IPS-18a (cell line): ENCODE data around the gene C2CD5.

ENCODE experiments used
- H3K27ac ChIP-seq: one replicate; pipeline ENCODE4 v1.5.1; 2013; ENCODE audit warnings: low read length
- H3K27me3 ChIP-seq: one replicate; pipeline ENCODE4 v1.6.1; 2013; ENCODE audit warnings: mild to moderate bottlenecking, low read length; ENCODE audit not compliant: control insufficient read depth, insufficient read depth
- H3K36me3 ChIP-seq: one replicate; pipeline ENCODE4 v1.6.1; 2013; ENCODE audit warnings: low read depth, low read length; ENCODE audit not compliant: control insufficient read depth
- H3K4me1 ChIP-seq: one replicate; pipeline ENCODE4 v1.6.1; 2013; ENCODE audit warnings: low read depth, low read length; ENCODE audit not compliant: control insufficient read depth
- H3K4me3 ChIP-seq: one replicate; pipeline ENCODE4 v1.5.1; 2013; ENCODE audit warnings: low read length
- H3K9ac ChIP-seq: one replicate; pipeline ENCODE4 v1.6.1; 2013; ENCODE audit warnings: mild to moderate bottlenecking, low read length, moderate library complexity
- H3K9me3 ChIP-seq: one replicate; pipeline ENCODE4 v1.6.1; 2013; ENCODE audit warnings: low read depth, low read length; ENCODE audit not compliant: control insufficient read depth

Gene C2CD5

DNA sequence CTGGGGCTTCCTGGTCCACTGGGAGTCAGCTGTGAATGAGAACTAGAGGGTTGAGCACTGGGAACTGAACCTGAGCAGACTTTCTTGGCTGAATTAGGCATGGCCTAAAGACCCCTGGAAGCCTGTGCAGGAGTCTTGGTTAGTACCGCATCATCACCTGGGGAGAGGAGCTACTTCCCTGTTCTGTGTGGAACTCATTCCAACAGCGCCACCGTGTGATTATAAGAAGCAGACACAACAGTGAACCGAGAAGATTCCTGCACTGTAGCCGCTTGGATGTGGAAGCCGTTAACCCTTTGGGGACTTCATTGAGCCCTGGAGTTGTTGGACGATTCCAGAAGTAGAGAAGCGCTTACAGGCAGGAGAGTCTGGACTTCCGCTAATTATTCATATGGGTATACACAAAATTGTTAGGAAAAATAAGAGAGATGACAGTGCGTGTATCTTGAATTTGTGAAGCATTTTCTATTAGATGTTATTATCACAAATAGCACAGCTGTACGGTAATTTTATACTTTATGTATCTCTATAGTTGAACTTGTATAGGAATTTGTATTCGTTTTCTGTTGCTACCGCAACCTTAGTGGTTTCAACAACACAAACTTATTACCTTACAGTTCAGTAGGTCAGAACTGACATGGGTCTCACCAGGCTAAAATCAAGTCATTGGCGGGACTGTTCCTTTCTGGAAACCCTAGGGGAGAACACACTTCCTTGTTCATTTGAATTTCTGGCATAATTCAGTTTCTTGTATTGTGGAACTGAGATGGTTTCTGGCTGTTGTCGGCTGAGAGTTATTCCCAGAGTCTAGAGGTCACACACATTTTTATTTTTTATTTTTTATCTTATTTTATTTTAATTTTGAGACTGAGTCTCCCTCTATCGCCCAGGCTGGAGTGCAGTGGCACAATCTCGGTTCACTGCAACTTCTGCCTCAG is 100.7 kb downstream of the C2CD5 start:
- Histone ChIP-seq H3K36me3 (no peaks in the 10 kb centered on the region), H3K4me1 (no peaks in the 10 kb centered on the region), H3K27ac (no peak overlapping the region)

DNA sequence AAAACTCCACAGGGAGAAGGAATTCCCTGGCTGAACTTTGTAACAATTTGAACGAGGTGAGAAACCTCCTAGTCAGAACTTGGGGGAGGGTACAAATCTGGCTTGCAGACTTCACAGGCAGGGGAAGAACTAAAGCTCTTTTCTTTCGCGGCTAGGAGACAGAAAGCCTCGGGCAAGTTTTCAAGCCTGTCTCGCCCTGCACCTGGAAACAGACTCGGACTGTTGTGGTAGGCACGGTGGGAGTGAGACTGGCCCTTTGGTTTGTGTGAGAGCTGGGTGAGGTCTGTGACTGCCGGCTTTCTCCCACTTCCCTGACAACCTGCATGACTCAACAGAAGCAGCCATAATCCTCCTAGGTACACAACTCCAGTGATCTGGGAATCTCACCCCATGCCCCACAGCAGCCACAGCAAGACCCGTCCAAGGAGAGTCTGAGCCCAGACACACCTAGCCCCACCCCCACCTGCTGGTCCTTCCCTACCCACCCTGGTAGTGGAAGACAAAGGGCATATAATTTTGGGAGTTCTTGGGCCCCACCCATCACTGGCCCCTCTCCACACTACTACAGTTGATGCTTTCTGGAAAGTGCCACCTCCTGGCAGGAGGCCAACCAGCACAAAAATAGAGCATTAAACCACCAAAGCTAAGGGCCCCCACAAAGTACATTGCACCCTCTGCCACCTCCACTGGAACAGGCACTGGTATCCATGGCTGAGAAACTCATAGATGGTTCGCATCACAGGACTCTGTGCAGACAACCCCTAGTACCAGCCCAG is 107.1 kb downstream of the C2CD5 start:
- Histone ChIP-seq H3K4me3 (no peak overlapping the region), H3K9me3 (no peaks in the 10 kb centered on the region), H3K27ac (no peak overlapping the region), H3K4me1 (no peaks in the 10 kb centered on the region), H3K9ac (no peak overlapping the region), H3K36me3 (no peaks in the 10 kb centered on the region), H3K27me3 (no peaks in the 10 kb centered on the region)

More for the DNA sequence above, 100.7 kb downstream of the C2CD5 start:
- Histone ChIP-seq H3K27me3 (no peaks in the 10 kb centered on the region), H3K4me3 (no peak overlapping the region), H3K9me3 (no peaks in the 10 kb centered on the region), H3K9ac (no peak overlapping the region)

DNA sequence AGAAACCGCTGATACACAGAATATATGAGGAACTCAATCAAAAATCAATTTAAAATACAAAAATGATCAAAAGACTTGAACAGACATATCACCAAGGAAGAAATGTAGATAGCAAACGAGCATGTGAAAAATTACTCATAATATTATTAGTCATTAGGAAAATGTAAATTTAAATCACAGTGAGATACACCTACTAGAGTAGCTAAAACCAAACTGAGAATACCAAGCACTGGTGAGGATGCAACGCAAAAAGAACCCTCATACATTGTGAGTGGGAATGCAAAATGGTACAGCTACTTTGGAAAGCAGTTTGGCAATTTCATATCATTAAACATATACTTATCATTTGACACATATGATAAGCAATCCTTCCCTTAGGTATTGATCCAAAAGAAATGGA is 108.8 kb downstream of the C2CD5 start:
- Histone ChIP-seq H3K27me3 (no peaks in the 10 kb centered on the region), H3K4me3 (no peak overlapping the region), H3K36me3 (no peaks in the 10 kb centered on the region), H3K4me1 (no peaks in the 10 kb centered on the region), H3K9ac (no peak overlapping the region), H3K27ac (no peak overlapping the region), H3K9me3 (no peaks in the 10 kb centered on the region)

DNA sequence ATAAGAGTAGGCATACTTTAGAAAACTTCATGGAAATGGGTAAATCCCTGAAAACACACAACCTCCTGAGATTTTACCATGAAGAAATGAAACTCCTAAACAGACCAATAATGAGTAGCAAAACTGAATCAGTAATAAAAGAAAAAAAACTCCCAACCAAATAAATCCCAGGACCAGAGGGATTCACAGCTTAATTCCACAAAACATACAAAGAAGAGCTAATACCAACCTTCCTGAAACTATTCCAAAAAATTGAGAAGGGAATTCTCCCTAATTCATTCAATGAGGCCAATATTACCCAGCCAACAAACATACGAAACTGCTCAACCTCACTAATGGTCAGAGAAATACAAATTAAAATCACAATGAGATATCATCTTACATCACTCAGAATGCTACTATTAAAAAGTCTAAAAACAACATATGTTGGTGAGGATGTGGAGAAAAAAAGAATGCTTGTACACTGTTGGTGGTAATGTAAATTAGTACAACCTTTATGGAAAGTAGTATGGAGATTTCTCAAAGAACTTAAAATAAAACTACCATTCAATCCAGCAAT is 112.6 kb downstream of the C2CD5 start:
- H3K4me3 ChIP-seq: no peak overlapping the region
- no peak overlapping the region for H3K27ac ChIP-seq
- H3K4me1 ChIP-seq: no peaks in the 10 kb centered on the region
- H3K9me3 ChIP-seq: no peaks in the 10 kb centered on the region
- H3K27me3 ChIP-seq: no peaks in the 10 kb centered on the region
- H3K36me3 ChIP-seq: no peaks in the 10 kb centered on the region
- no peak overlapping the region for H3K9ac ChIP-seq

DNA sequence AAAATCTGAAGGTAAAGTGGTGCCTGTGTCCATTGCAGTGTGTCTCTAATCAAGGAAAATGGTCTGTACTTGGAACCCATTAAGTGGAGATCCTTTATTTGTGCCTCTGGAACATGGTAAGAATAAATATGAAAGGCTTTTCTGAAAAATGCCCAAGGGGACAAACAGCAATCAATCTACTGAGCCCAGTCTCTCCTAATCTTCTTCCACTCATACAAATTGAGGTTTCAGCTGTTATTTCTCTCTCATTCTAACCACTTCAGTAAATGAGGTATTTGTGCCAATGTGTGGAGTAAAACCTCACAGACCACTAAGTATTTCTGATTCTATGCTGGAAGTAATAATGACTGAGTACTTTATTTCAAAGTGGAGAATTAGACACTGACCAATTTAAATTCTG is 127.5 kb downstream of the C2CD5 start:
- H3K27me3 ChIP-seq: no peaks in the 10 kb centered on the region
- H3K4me3 ChIP-seq: no peak overlapping the region

DNA sequence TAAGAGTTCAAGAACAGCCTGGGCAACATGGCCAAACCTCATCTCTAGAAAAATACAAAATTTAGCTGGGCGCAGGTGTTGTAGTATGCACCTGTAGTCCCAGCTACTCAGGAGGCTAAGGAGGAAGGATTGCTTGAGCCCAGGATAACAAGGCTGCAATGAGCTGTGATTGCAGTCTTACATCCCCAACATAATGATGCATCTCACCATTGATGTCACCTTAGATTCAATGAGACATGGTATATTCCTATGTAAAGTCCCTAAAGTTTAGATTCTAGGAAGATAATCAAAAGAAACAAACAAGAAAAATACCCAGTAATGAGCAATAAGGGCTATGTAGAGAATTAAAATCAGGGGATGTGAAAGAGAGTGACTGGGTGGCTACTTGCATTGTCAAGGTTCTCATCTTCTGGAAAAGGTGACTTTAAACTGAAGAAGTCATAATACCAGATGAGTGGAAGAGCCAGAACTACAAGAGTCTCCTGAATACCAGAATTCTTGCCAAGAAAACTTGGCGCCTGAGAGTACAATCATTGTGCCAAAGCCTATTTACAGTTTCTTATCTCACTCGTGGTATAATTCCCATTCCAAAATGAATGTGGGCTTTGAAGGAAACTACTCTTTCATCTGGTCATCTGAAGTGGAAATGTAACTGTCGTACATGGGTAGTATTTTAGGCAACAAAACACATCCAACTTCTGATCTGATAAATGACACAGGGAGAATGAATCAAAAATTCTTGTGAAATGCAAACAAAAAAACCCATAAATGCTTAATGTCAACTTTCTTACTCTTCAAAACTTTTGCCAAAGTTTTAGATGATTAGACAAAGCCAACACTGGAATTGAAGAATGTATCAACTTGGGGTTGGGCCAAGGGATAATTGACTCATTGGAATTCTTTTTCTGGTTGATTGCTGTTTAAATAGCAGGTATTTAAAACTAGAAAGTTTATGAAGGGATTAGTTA is 128.7 kb downstream of the C2CD5 start:
- H3K36me3 ChIP-seq: no peaks in the 10 kb centered on the region
- H3K27ac ChIP-seq: no peak overlapping the region
- H3K27me3 ChIP-seq: no peaks in the 10 kb centered on the region
- H3K4me3 ChIP-seq: no peak overlapping the region
- no peak overlapping the region for H3K9ac ChIP-seq
- no peaks in the 10 kb centered on the region for H3K9me3 ChIP-seq
- H3K4me1 ChIP-seq: no peaks in the 10 kb centered on the region

More for the DNA sequence above, 127.5 kb downstream of the C2CD5 start:
- no peaks in the 10 kb centered on the region for H3K9me3 ChIP-seq
- no peaks in the 10 kb centered on the region for H3K36me3 ChIP-seq
- no peak overlapping the region for H3K9ac ChIP-seq
- H3K27ac ChIP-seq: no peak overlapping the region
- H3K4me1 ChIP-seq: no peaks in the 10 kb centered on the region

DNA sequence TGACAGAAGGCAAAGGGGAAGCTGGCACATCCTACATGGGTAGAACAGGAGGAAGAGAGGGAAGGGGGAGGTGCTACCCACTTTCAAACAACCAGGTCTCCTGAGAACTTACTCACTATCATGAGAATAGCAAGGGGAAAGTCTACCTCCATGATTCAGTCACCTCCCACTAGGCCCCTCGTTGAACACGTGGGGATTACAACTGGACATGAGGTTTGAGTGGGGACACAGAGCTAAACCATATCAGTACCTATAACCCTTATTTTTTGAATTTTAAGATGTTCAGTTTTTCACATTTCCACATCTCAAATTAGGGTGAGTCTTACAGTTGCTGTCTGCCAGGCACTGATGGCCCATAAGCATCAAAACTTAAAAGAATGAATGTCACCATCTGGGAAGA is 129.6 kb downstream of the C2CD5 start:
- peaks cover 3% of the 10 kb centered on the region for H3K4me1 ChIP-seq
- H3K36me3 ChIP-seq: no peaks in the 10 kb centered on the region
- no peaks in the 10 kb centered on the region for H3K9me3 ChIP-seq
- no peaks in the 10 kb centered on the region for H3K27me3 ChIP-seq
- H3K9ac ChIP-seq: no peak overlapping the region
- H3K4me3 ChIP-seq: no peak overlapping the region
- H3K27ac ChIP-seq: no peak overlapping the region

DNA sequence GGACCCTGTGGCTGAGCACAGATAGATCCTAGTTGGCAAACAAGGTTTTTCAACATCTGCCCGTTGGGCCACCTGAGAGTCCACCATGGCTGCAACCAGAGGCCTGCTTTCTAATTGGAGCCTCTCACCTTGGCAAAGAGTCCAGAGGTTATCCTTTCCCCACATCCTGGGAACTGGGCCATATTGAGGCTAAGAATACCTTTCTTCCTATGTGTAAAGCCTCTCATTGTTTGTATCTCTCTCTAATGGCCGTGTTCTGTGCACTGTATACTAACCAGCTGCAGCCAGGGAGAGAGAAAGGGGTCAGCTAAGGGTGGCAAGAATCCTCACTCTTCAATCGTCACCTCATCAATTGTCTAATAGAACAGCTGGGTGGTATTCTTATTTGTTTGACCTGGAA is 130.8 kb downstream of the C2CD5 start:
- Histone ChIP-seq H3K4me1 (peaks cover 3% of the 10 kb centered on the region), H3K4me3 (no peak overlapping the region), H3K9ac (no peak overlapping the region), H3K36me3 (no peaks in the 10 kb centered on the region), H3K27ac (no peak overlapping the region), H3K9me3 (no peaks in the 10 kb centered on the region), H3K27me3 (no peaks in the 10 kb centered on the region)

DNA sequence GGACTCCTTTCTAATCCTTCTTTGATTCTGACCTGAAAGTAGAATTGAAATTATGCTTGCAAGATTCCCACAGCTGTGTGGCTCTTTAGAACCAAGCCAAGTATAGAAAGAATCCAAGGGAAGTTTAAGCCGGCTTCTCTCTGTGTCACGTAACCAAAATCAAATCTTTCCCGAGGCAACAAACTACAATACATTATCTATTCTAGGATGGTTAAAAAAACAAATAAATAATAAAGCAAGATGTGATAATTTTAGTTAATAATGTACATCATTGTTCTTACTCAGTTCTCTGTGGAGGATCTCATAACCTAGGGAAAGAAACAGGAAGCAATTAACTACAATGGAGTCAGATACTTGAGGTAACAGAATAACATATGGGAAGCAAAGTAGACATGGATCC is 131.8 kb downstream of the C2CD5 start:
- no peak overlapping the region for H3K27ac ChIP-seq
- H3K4me1 ChIP-seq: peaks cover 3% of the 10 kb centered on the region
- H3K9me3 ChIP-seq: no peaks in the 10 kb centered on the region
- no peaks in the 10 kb centered on the region for H3K36me3 ChIP-seq
- H3K9ac ChIP-seq: no peak overlapping the region
- H3K27me3 ChIP-seq: no peaks in the 10 kb centered on the region
- H3K4me3 ChIP-seq: no peak overlapping the region

DNA sequence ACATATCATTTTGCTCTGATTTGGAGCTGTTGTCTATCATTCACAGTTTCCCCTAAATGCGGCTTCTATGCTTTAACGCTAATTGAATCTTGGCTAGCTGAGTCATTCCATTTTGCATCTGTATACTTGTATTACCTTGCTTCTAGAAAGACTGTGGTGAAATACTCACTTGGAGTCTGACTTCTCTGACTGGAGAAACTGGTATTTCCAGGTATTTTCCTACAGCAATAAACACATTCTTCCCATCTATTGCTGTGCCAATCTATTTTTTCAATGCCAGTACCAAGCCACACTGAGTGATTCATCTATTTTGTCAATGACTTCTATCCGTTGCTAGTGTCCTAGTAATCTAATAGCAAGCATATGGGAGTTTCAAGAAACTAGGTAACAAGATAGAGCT is 133.9 kb downstream of the C2CD5 start:
- H3K9me3 ChIP-seq: no peaks in the 10 kb centered on the region
- no peak overlapping the region for H3K27ac ChIP-seq
- peaks cover 3% of the 10 kb centered on the region for H3K4me1 ChIP-seq
- H3K9ac ChIP-seq: no peak overlapping the region
- no peak overlapping the region for H3K4me3 ChIP-seq
- H3K27me3 ChIP-seq: no peaks in the 10 kb centered on the region
- no peaks in the 10 kb centered on the region for H3K36me3 ChIP-seq
